Measurements from ENCODE around the gene TECTB.

Gene TECTB

GRCh38 chr10:112343056-112343806 lies 60.0 kb downstream of the TECTB start:
- Histone ChIP-seq H3K4me3 (ENCODE audit: low read length) (no peak overlapping the region), H3K9ac (ENCODE audit: low read length) (no peak overlapping the region), H3K27me3 (ENCODE audit: control insufficient read depth, insufficient read depth, low read length) (no peaks in the 10 kb centered on the region), H3K9me3 (ENCODE audit: control insufficient read depth, low read length) (no peaks in the 10 kb centered on the region), H3K4me1 (ENCODE audit: control insufficient read depth, insufficient read depth, low read length) (peaks cover 6% of the 10 kb centered on the region), H3K36me3 (ENCODE audit: control insufficient read depth, insufficient read depth, low read length) (no peaks in the 10 kb centered on the region)

- peaks cover under 1% of the 10 kb centered on the region for H3K4me1 ChIP-seq (ENCODE audit: control insufficient read depth, insufficient read depth, low read length)
- no peaks in the 10 kb centered on the region for H3K9me3 ChIP-seq (ENCODE audit: control insufficient read depth, low read length)
- no peaks in the 10 kb centered on the region for H3K36me3 ChIP-seq (ENCODE audit: control insufficient read depth, insufficient read depth, low read length)
- no peak overlapping the region for H3K9ac ChIP-seq (ENCODE audit: low read length)
- no peak overlapping the region for H3K4me3 ChIP-seq (ENCODE audit: low read length)
- no peaks in the 10 kb centered on the region for H3K27me3 ChIP-seq (ENCODE audit: control insufficient read depth, insufficient read depth, low read length)
Observed at GRCh38 chr10:112344261-112344660, 61.1 kb downstream of the TECTB start.

- H3K4me1 ChIP-seq (ENCODE audit: control insufficient read depth, insufficient read depth, low read length), result no peaks in the 10 kb centered on the region
- no peak overlapping the region for H3K9ac ChIP-seq (ENCODE audit: low read length)
- no peaks in the 10 kb centered on the region for H3K27me3 ChIP-seq (ENCODE audit: control insufficient read depth, insufficient read depth, low read length)
- H3K4me3 ChIP-seq (ENCODE audit: low read length), result no peak overlapping the region
- no peaks in the 10 kb centered on the region for H3K36me3 ChIP-seq (ENCODE audit: control insufficient read depth, insufficient read depth, low read length)
- H3K9me3 ChIP-seq (ENCODE audit: control insufficient read depth, low read length), result no peaks in the 10 kb centered on the region
Observed at GRCh38 chr10:112345202-112345601, 62.0 kb downstream of the TECTB start.

GRCh38 chr10:112345743-112346142 lies 62.5 kb downstream of the TECTB start:
- Histone ChIP-seq H3K9me3 (ENCODE audit: control insufficient read depth, low read length) (no peaks in the 10 kb centered on the region), H3K9ac (ENCODE audit: low read length) (no peak overlapping the region), H3K4me3 (ENCODE audit: low read length) (no peak overlapping the region), H3K36me3 (ENCODE audit: control insufficient read depth, insufficient read depth, low read length) (no peaks in the 10 kb centered on the region), H3K4me1 (ENCODE audit: control insufficient read depth, insufficient read depth, low read length) (no peaks in the 10 kb centered on the region), H3K27me3 (ENCODE audit: control insufficient read depth, insufficient read depth, low read length) (no peaks in the 10 kb centered on the region)

GRCh38 chr10:112346774-112347173 lies 63.6 kb downstream of the TECTB start:
- Histone ChIP-seq H3K4me1 (ENCODE audit: control insufficient read depth, insufficient read depth, low read length) (no peaks in the 10 kb centered on the region), H3K9ac (ENCODE audit: low read length) (no peak overlapping the region), H3K27me3 (ENCODE audit: control insufficient read depth, insufficient read depth, low read length) (no peaks in the 10 kb centered on the region), H3K9me3 (ENCODE audit: control insufficient read depth, low read length) (no peaks in the 10 kb centered on the region), H3K36me3 (ENCODE audit: control insufficient read depth, insufficient read depth, low read length) (no peaks in the 10 kb centered on the region), H3K4me3 (ENCODE audit: low read length) (no peak overlapping the region)

GRCh38 chr10:112347709-112348671 lies 64.8 kb downstream of the TECTB start:
- Histone ChIP-seq H3K4me1 (ENCODE audit: control insufficient read depth, insufficient read depth, low read length) (no peaks in the 10 kb centered on the region), H3K27me3 (ENCODE audit: control insufficient read depth, insufficient read depth, low read length) (no peaks in the 10 kb centered on the region), H3K4me3 (ENCODE audit: low read length) (no peak overlapping the region), H3K9me3 (ENCODE audit: control insufficient read depth, low read length) (no peaks in the 10 kb centered on the region), H3K36me3 (ENCODE audit: control insufficient read depth, insufficient read depth, low read length) (no peaks in the 10 kb centered on the region), H3K9ac (ENCODE audit: low read length) (no peak overlapping the region)

- no peaks in the 10 kb centered on the region for H3K36me3 ChIP-seq (ENCODE audit: control insufficient read depth, insufficient read depth, low read length)
Observed at GRCh38 chr10:112348759-112349158, 65.6 kb downstream of the TECTB start.

GRCh38 chr10:112349521-112350085 lies 66.4 kb downstream of the TECTB start:
- Histone ChIP-seq H3K36me3 (ENCODE audit: control insufficient read depth, insufficient read depth, low read length) (no peaks in the 10 kb centered on the region), H3K4me3 (ENCODE audit: low read length) (no peak overlapping the region), H3K4me1 (ENCODE audit: control insufficient read depth, insufficient read depth, low read length) (no peaks in the 10 kb centered on the region), H3K9me3 (ENCODE audit: control insufficient read depth, low read length) (no peaks in the 10 kb centered on the region), H3K27me3 (ENCODE audit: control insufficient read depth, insufficient read depth, low read length) (no peaks in the 10 kb centered on the region), H3K9ac (ENCODE audit: low read length) (no peak overlapping the region)

More at GRCh38 chr10:112348759-112349158, 65.6 kb downstream of the TECTB start:
- Histone ChIP-seq H3K4me3 (ENCODE audit: low read length) (no peak overlapping the region), H3K4me1 (ENCODE audit: control insufficient read depth, insufficient read depth, low read length) (no peaks in the 10 kb centered on the region), H3K27me3 (ENCODE audit: control insufficient read depth, insufficient read depth, low read length) (no peaks in the 10 kb centered on the region), H3K9me3 (ENCODE audit: control insufficient read depth, low read length) (no peaks in the 10 kb centered on the region), H3K9ac (ENCODE audit: low read length) (no peak overlapping the region)

GRCh38 chr10:112351146-112351545 lies 67.9 kb downstream of the TECTB start:
- H3K4me3 ChIP-seq (ENCODE audit: low read length), result no peak overlapping the region
- H3K4me1 ChIP-seq (ENCODE audit: control insufficient read depth, insufficient read depth, low read length), result no peaks in the 10 kb centered on the region
- no peak overlapping the region for H3K9ac ChIP-seq (ENCODE audit: low read length)

GRCh38 chr10:112352044-112352443 lies 68.8 kb downstream of the TECTB start:
- no peaks in the 10 kb centered on the region for H3K27me3 ChIP-seq (ENCODE audit: control insufficient read depth, insufficient read depth, low read length)
- H3K36me3 ChIP-seq (ENCODE audit: control insufficient read depth, insufficient read depth, low read length), result no peaks in the 10 kb centered on the region
- no peak overlapping the region for H3K9ac ChIP-seq (ENCODE audit: low read length)
- no peak overlapping the region for H3K4me3 ChIP-seq (ENCODE audit: low read length)
- H3K4me1 ChIP-seq (ENCODE audit: control insufficient read depth, insufficient read depth, low read length), result no peaks in the 10 kb centered on the region
- H3K9me3 ChIP-seq (ENCODE audit: control insufficient read depth, low read length), result no peaks in the 10 kb centered on the region

More at GRCh38 chr10:112351146-112351545, 67.9 kb downstream of the TECTB start:
- H3K36me3 ChIP-seq (ENCODE audit: control insufficient read depth, insufficient read depth, low read length), result no peaks in the 10 kb centered on the region
- H3K9me3 ChIP-seq (ENCODE audit: control insufficient read depth, low read length), result no peaks in the 10 kb centered on the region
- no peaks in the 10 kb centered on the region for H3K27me3 ChIP-seq (ENCODE audit: control insufficient read depth, insufficient read depth, low read length)

GRCh38 chr10:112353046-112353445 lies 69.8 kb downstream of the TECTB start:
- Histone ChIP-seq H3K36me3 (ENCODE audit: control insufficient read depth, insufficient read depth, low read length) (no peaks in the 10 kb centered on the region), H3K4me1 (ENCODE audit: control insufficient read depth, insufficient read depth, low read length) (no peaks in the 10 kb centered on the region), H3K9me3 (ENCODE audit: control insufficient read depth, low read length) (no peaks in the 10 kb centered on the region), H3K27me3 (ENCODE audit: control insufficient read depth, insufficient read depth, low read length) (no peaks in the 10 kb centered on the region), H3K4me3 (ENCODE audit: low read length) (no peak overlapping the region), H3K9ac (ENCODE audit: low read length) (no peak overlapping the region)
